Measurements from ENCODE around the gene NCEH1. TPM values are rescaled to one million over a fixed set of nuclear protein-coding genes. Genes with fewer than 3 reads are reported as not detected.

The NCEH1 gene
- polyA plus RNA-seq, 1 of the 3 experiments (the other 2 are of a cell fraction): 7.5 TPM

DNA sequence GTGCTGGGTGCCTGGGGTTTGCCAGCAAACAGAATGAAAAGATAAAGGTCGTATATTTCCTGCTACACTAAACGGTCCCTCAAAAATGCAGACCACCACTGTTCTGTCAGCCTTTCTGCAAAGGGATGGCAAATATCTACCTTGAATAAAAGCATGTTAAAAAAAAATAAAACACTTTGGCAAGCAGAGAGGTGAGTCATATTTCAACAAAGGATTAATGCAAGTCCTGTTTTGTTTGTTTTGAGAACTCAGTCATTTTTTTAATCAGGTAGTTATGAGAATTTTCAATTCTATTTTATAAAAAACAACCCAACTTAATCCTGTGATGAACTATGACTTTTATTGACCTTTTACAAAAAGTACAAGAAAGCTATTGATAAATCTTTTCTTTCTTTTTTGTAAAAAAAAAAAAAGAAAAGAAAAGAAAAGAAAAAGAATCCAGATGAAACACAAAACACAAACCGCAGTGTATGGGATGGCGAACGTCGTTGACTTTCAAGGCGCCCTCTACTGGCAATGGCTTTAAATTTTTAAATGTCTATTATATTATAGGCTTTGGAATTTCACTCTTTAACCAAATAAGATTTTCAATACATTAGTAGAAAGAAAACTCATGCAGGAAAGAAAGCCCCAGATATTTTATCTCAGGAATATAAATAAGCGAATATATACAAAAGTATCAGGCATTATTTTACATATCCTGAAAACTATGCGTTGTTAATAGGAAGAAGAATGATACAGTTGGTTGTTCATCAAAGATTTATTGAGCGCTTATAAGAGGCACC is 87.8 kb downstream of the NCEH1 start:
- no peak overlapping the region for H3K9ac ChIP-seq
- no peaks in the 10 kb centered on the region for H4K20me1 ChIP-seq (ENCODE audit: insufficient read depth)
- H2AFZ ChIP-seq (ENCODE audit: low read depth): 0 out of 2 replicates have a peak overlapping the region, but pooled peaks have one; percentile 63
- no peaks in the 10 kb centered on the region for H3K9me2 ChIP-seq
- H3F3A ChIP-seq (replicated peaks; ENCODE audit: insufficient read depth): peaks cover 13% of the 10 kb centered on the region
- H3K4me2 ChIP-seq: peak overlapping the region; percentile 18
- TF ChIP-seq TAF1 (IDR thresholded peaks at IDR 0.05; ENCODE audit: borderline replicate concordance, low read depth, low read length) (no peak), NFIC (IDR thresholded peaks at IDR 0.05; ENCODE audit: borderline replicate concordance) (peak; percentile 51; the same call in 1 of the 2 replicates), JUND (IDR thresholded peaks at IDR 0.05) (peak; percentile 55), EP300 (IDR thresholded peaks at IDR 0.05; ENCODE audit: borderline replicate concordance in 1 of 2, low read depth in 1 of 2, low read length in 1 of 2) (no peak), SMC3 (IDR thresholded peaks at IDR 0.05; ENCODE audit: low read depth, low read length) (peak; percentile 34; the same call in 1 of the 2 replicates), TCF12 (IDR thresholded peaks at IDR 0.05) (0 out of 2 replicates have a peak, but pooled peaks have one; percentile 12), RAD21 (IDR thresholded peaks at IDR 0.05; ENCODE audit: low read length) (peak; percentile 50), MEF2A (IDR thresholded peaks at IDR 0.05; ENCODE audit: borderline replicate concordance, low read depth) (no peak), FOSL2 (IDR thresholded peaks at IDR 0.05; ENCODE audit: borderline replicate concordance, low read depth) (peak; percentile 40; the same call in 1 of the 2 replicates), PBX3 (IDR thresholded peaks at IDR 0.05) (peak; percentile 52)
- TF ChIP-seq, protein P1, sequence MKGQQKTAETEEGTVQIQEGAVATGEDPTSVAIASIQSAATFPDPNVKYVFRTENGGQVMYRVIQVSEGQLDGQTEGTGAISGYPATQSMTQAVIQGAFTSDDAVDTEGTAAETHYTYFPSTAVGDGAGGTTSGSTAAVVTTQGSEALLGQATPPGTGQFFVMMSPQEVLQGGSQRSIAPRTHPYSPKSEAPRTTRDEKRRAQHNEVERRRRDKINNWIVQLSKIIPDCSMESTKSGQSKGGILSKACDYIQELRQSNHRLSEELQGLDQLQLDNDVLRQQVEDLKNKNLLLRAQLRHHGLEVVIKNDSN (IDR thresholded peaks at IDR 0.05; ENCODE audit: borderline replicate concordance, low read depth): no peak
- TF ChIP-seq, protein P2, sequence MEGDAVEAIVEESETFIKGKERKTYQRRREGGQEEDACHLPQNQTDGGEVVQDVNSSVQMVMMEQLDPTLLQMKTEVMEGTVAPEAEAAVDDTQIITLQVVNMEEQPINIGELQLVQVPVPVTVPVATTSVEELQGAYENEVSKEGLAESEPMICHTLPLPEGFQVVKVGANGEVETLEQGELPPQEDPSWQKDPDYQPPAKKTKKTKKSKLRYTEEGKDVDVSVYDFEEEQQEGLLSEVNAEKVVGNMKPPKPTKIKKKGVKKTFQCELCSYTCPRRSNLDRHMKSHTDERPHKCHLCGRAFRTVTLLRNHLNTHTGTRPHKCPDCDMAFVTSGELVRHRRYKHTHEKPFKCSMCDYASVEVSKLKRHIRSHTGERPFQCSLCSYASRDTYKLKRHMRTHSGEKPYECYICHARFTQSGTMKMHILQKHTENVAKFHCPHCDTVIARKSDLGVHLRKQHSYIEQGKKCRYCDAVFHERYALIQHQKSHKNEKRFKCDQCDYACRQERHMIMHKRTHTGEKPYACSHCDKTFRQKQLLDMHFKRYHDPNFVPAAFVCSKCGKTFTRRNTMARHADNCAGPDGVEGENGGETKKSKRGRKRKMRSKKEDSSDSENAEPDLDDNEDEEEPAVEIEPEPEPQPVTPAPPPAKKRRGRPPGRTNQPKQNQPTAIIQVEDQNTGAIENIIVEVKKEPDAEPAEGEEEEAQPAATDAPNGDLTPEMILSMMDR (IDR thresholded peaks at IDR 0.05): peak; percentile 86
- 28% methylated on average over 10 of the region's 10 CpGs for WGBS (ENCODE audit: low lambda C conversion rate)
- no peak overlapping the region; a peak in 1 of 4 replicates for H3K4me3 ChIP-seq (ENCODE audit: low read depth in 2 of 2, low read length in 1 of 2)
- peaks cover 0 to 11% of the 10 kb centered on the region in 2 experiments; a peak in 1 of 4 replicates for H3K4me1 ChIP-seq (ENCODE audit: control insufficient read depth in 1 of 2, insufficient read depth in 2 of 2, low read depth in 1 of 2, low read length in 1 of 2)
- POLR2A ChIA-PET: no interaction called here
- peak overlapping the region; percentile 34 to 51; a peak in 3 of 4 replicates for H3K27ac ChIP-seq (ENCODE audit: low read depth in 2 of 2, low read length in 1 of 2)
- CTCF ChIA-PET: interaction anchor here (0.6 to 2.5 kb wide), 16 partner anchors 8 to 1565 kb away, joined by 3 to 15 read pairs (median 3); no protein-coding TSS in a partner anchor
- H3K36me3 ChIP-seq (replicated peaks in 1 of 2; ENCODE audit: control insufficient read depth in 1 of 2, insufficient read depth in 2 of 2, low read length in 1 of 2): no peaks in the 10 kb centered on the region
- no peaks in the 10 kb centered on the region for H3K79me2 ChIP-seq (ENCODE audit: insufficient read depth)
- peak; percentile 41 for DNase-seq
- H3K9me3 ChIP-seq: no peaks in the 10 kb centered on the region
- no peaks in the 10 kb centered on the region for H3K27me3 ChIP-seq (ENCODE audit: insufficient read depth)

DNA sequence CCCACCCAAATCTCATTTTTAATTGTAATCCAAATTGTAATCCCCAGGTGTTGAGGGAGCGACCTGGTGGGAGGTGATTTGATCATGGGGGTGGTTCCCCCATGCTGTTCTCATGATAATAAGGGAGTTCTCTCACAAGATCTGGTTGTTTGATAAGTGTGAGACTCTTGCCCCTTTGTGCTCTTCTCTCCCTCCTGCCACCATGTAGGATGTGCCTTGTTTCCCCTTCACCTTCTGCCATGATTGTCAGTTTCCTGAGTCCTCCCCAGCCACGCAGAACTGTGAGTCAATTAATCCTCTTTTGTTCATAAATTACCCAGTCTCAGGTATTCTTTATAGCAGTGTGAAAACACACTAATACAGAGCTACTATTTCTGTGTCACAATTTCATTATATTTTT is 88.7 kb downstream of the NCEH1 start:
- Histone ChIP-seq H3K4me2 (no peak overlapping the region), H3K9ac (no peak overlapping the region), H3K9me3 (no peaks in the 10 kb centered on the region), H3K27me3 (ENCODE audit: insufficient read depth) (no peaks in the 10 kb centered on the region), H4K20me1 (ENCODE audit: insufficient read depth) (no peaks in the 10 kb centered on the region), H3K4me1 (ENCODE audit: control insufficient read depth in 1 of 2, insufficient read depth in 2 of 2, low read depth in 1 of 2, low read length in 1 of 2) (peaks cover 0 to 11% of the 10 kb centered on the region in 2 experiments; a peak in 1 of 4 replicates), H3K27ac (ENCODE audit: low read depth in 2 of 2, low read length in 1 of 2) (no peak overlapping the region), H3K4me3 (ENCODE audit: low read depth in 2 of 2, low read length in 1 of 2) (no peak overlapping the region), H3F3A (replicated peaks; ENCODE audit: insufficient read depth) (peaks cover 13% of the 10 kb centered on the region), H3K79me2 (ENCODE audit: insufficient read depth) (no peaks in the 10 kb centered on the region), H3K36me3 (replicated peaks in 1 of 2; ENCODE audit: control insufficient read depth in 1 of 2, insufficient read depth in 2 of 2, low read length in 1 of 2) (no peaks in the 10 kb centered on the region), H2AFZ (ENCODE audit: low read depth) (no peak overlapping the region), H3K9me2 (no peaks in the 10 kb centered on the region)
- POLR2A ChIA-PET: no interaction called here
- 90% methylated on average over 2 of the region's 2 CpGs for WGBS (ENCODE audit: low lambda C conversion rate)
- no peak for DNase-seq
- TF ChIP-seq REST (IDR thresholded peaks at IDR 0.05; ENCODE audit: low read depth, low read length) (no peak), MEF2A (IDR thresholded peaks at IDR 0.05; ENCODE audit: borderline replicate concordance, low read depth) (no peak), SIN3A (IDR thresholded peaks at IDR 0.05; ENCODE audit: borderline replicate concordance, low read depth, low read length) (no peak)
- CTCF ChIA-PET: interaction anchor here (0.8 to 2.5 kb wide), 9 partner anchors 9 to 161 kb away, joined by 3 to 15 read pairs (median 4); no protein-coding TSS in a partner anchor
